AG10803 (cell line): ENCODE data around the gene EYS.
A peak's percentile ranks its signal among the peaks of the same experiment; 100 is the strongest.

Source experiments
- DNase-seq: peaks from one replicate; pipeline ENCODE4 v3.0.0; 2010; ENCODE audit warnings: low read depth
- H3K4me3 ChIP-seq: 2 replicates; pipeline ENCODE4 v1.5.1; 2011; ENCODE audit warnings: mild to moderate bottlenecking, low read length, control low read depth
- CTCF ChIP-seq: conservative IDR thresholded peaks from 2 replicates; pipeline ENCODE4 v1.5.1; 2011; ENCODE audit warnings: mild to moderate bottlenecking, low read length, control low read depth, inconsistent platforms

EYS gene

GRCh38 chr6:63795006-63795405 lies 1912.0 kb downstream of the EYS start:
- peak; percentile 47 for DNase-seq
- H3K4me3 ChIP-seq = no peak overlapping the region
- no peak for TF ChIP-seq CTCF

GRCh38 chr6:63793465-63794137 lies 1913.4 kb downstream of the EYS start:
- TF ChIP-seq CTCF = no peak
- DNase-seq = no peak

DNA sequence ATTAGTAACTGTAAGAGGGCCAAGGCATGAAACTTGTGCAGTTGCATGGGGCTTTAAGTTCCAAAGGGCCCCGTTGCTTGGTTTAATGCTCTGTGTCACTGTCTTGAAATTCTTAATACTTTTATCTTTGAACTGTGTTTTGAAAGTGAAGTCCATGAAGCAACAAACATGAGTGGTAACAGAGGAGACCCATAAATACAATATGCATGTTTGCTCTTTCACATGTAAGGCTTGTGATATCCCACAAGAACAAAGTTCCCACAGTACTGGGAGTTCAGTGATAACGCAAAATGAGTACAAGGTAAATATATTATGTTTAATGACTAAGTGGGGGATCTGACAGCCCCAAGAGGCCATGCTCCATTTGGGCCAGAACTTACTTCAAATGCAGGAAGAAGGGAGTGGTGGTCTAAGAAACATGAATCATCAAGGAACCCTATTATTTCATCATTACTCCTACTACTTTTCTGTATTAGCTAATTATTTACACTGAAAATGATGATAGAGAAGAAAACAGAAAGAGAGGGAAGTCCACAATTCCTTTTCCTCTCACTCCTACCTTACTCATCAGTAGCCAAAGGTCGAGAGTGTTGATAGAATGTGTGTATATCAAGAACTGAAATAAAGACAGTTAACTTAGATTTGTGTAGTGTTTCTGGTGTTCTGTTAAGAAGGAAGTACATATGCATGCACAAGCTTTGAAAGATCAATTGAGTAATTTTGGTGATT lies 1914.1 kb downstream of the EYS start:
- no peak overlapping the region for H3K4me3 ChIP-seq
- no peak for DNase-seq
- no peak for TF ChIP-seq CTCF

More at GRCh38 chr6:63793465-63794137, 1913.4 kb downstream of the EYS start:
- H3K4me3 ChIP-seq = no peak overlapping the region

DNA sequence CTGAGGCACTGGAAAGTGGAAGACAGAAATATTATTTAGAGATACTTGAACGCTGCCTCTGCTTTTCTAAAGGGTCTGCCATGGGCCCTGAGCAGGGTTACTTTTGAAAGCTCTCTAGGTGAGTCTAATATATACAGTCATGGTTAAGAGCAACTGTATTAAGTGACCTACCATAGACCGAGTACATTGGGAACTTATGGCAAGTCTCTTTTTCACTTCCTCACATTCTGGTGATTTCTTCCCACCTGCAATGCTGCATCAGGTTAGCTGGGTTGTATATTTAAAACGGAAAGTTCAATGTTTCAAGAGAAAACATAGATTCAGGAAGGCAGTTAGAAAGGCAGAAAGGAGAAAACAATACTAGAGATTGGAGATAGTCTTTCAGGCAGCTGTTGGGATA lies 1916.7 kb downstream of the EYS start:
- TF ChIP-seq CTCF = no peak
- DNase-seq = no peak
- H3K4me3 ChIP-seq = no peak overlapping the region

DNA sequence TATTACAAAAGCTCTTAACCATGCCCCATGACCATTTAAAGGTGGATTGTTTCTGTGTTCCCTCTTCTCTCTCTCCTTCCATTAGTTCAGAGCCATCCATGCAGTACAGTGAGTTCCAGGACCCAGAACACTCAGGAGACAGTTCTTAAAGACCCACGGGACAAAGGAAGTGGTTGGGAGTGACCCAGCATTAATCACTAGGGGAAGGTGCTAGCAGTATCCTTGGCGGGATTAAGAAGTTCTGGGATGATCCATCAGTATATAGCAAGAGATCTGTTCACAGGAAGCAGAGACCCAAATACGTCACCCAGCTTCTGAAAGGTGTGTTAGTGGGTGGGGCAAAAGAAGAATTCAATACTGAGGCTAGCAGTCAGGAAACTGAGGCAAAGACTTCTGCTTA lies 1917.3 kb downstream of the EYS start:
- no peak for TF ChIP-seq CTCF
- H3K4me3 ChIP-seq = no peak overlapping the region
- DNase-seq = no peak

GRCh38 chr6:63788569-63788968 lies 1918.5 kb downstream of the EYS start:
- H3K4me3 ChIP-seq = no peak overlapping the region
- no peak for TF ChIP-seq CTCF
- DNase-seq = no peak

DNA sequence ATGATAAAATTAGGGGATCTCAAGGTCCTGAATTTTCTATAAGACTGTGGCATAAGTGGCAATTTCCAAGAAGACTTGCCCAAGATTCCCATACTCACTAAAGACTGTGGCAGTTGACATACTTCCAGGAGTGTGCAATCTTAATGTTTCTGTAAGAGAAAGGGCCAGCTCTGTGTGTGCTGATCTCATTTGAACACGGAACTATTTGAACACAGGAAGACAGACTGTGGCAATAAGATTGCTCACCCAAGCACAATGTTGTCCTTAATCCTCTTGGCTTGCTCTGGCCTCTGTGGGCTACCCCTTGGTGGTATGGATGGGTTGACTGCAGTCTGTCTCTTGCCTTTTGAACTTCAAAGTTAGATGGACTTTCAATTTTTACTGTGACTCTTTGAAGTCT lies 1920.0 kb downstream of the EYS start:
- DNase-seq = peak; percentile 45
- no peak for TF ChIP-seq CTCF
- no peak overlapping the region for H3K4me3 ChIP-seq
